Lower lobe of right lung (tissue), 2 donors: ENCODE measurements around the gene ARHGEF2. TPM values are rescaled to one million over a fixed set of nuclear protein-coding genes. Genes with fewer than 3 reads are reported as not detected.

Source experiments
- ATAC-seq, 2 donors: fragments of 200-7000 bp; cut with Tn5 transposase; one replicate each; pipeline ENCODE4 v1.9.1; 2020 to 2022; ENCODE audit warnings: mild to moderate bottlenecking in 2 of 2, moderate library complexity in 2 of 2
- DNase-seq: peaks from one replicate; pipeline ENCODE4 v3.0.0-alpha.2; 2020
- H3K27ac ChIP-seq: fragments of 200-600 bp; one replicate; pipeline ENCODE4 v1.8.0; 2022
- H3K27me3 ChIP-seq: fragments of 200-600 bp; one replicate; pipeline ENCODE4 v1.8.0; 2022; ENCODE audit warnings: low read depth
- H3K36me3 ChIP-seq: fragments of 200-600 bp; one replicate; pipeline ENCODE4 v1.8.0; 2022; ENCODE audit warnings: mild to moderate bottlenecking
- H3K4me1 ChIP-seq: fragments of 200-600 bp; one replicate; pipeline ENCODE4 v1.8.0; 2022
- H3K4me3 ChIP-seq: fragments of 200-600 bp; one replicate; pipeline ENCODE4 v1.8.0; 2022; ENCODE audit warnings: mild to moderate bottlenecking
- H3K9me3 ChIP-seq: fragments of 200-600 bp; one replicate; pipeline ENCODE4 v1.8.0; 2022
- CTCF ChIP-seq: fragments of 200-600 bp; IDR thresholded peaks from one replicate; pipeline ENCODE4 v1.8.0; 2022; ENCODE audit warnings: antibody characterized with exemption, mild to moderate bottlenecking
- intact Hi-C: fragments of 100-400 bp; cut with DNase I; formaldehyde crosslinking; loops from one replicate; pipeline ENCODE4 v1.11.0; 2022
- total RNA-seq: library from RNA; stranded (reverse); fragmentation: NEBNext Ultra II Directional; extraction: Animal tissue kit (Norgen Biotek cat#: 25700); gene quantifications from one replicate; pipeline ENCODE4 v1.2.1, GENCODE V29; 2021
- donor health status: DM: no; HTN: yes; CAD: no; lungs with severe emphysema.

ARHGEF2 gene
- total RNA-seq, 1 donor from 2014 or later, result 252 TPM

GRCh38 chr1:155968051-155968400 is 10.3 kb downstream of the ARHGEF2 start:
- H3K27ac ChIP-seq, result peak overlapping the region; percentile 77
- peaks cover 84% of the 10 kb centered on the region for H3K4me1 ChIP-seq
- H3K36me3 ChIP-seq, result peaks cover 72% of the 10 kb centered on the region
- H3K27me3 ChIP-seq, result no peaks in the 10 kb centered on the region
- DNase-seq, result no peak
- no peaks in the 10 kb centered on the region for H3K9me3 ChIP-seq
- ATAC-seq, result no peak
- intact Hi-C loops, result no loop called here
- no peak for TF ChIP-seq CTCF
- peak overlapping the region; percentile 33 for H3K4me3 ChIP-seq

GRCh38 chr1:155967341-155968050 is 10.9 kb downstream of the ARHGEF2 start:
- DNase-seq, result no peak
- H3K4me3 ChIP-seq, result peak overlapping the region; percentile 33
- H3K27me3 ChIP-seq, result no peaks in the 10 kb centered on the region
- intact Hi-C loops, result no loop called here
- H3K27ac ChIP-seq, result peak overlapping the region; percentile 77
- peaks cover 77% of the 10 kb centered on the region for H3K36me3 ChIP-seq
- peak; percentile 12 to 25 for ATAC-seq
- TF ChIP-seq CTCF, result no peak
- H3K4me1 ChIP-seq, result peaks cover 84% of the 10 kb centered on the region
- H3K9me3 ChIP-seq, result no peaks in the 10 kb centered on the region

- TF ChIP-seq CTCF, result no peak
- intact Hi-C loops, result no loop called here
- Histone ChIP-seq H3K4me1 (peaks cover 84% of the 10 kb centered on the region), H3K36me3 (peaks cover 84% of the 10 kb centered on the region), H3K27ac (peak overlapping the region; percentile 77), H3K4me3 (peak overlapping the region; percentile 33), H3K27me3 (no peaks in the 10 kb centered on the region), H3K9me3 (no peaks in the 10 kb centered on the region)
- DNase-seq (no peak), ATAC-seq (peak in 1 of 2 donors; percentile 2)
Observed at GRCh38 chr1:155966750-155967149, 11.6 kb downstream of the ARHGEF2 start.

GRCh38 chr1:155966135-155966534 is 12.2 kb downstream of the ARHGEF2 start:
- Histone ChIP-seq H3K27me3 (no peaks in the 10 kb centered on the region), H3K36me3 (peaks cover 91% of the 10 kb centered on the region), H3K4me3 (no peak overlapping the region), H3K4me1 (peaks cover 81% of the 10 kb centered on the region), H3K27ac (peak overlapping the region; percentile 77), H3K9me3 (no peaks in the 10 kb centered on the region)
- no peak for TF ChIP-seq CTCF
- no peak for DNase-seq
- intact Hi-C loops, result no loop called here
- no peak for ATAC-seq

GRCh38 chr1:155964193-155964592 is 14.2 kb downstream of the ARHGEF2 start:
- Histone ChIP-seq H3K27ac (no peak overlapping the region), H3K9me3 (no peaks in the 10 kb centered on the region), H3K4me1 (peaks cover 67% of the 10 kb centered on the region), H3K4me3 (no peak overlapping the region), H3K27me3 (no peaks in the 10 kb centered on the region), H3K36me3 (peaks cover 99% of the 10 kb centered on the region)
- DNase-seq (no peak), ATAC-seq (no peak)
- TF ChIP-seq CTCF, result no peak
- intact Hi-C loops, result no loop called here
